NCI-H526 (cell line): ENCODE results near the gene METTL26.

Experiments
- DNase-seq, 2 experiments: peaks; one replicate each; lab custom pipeline; 2025; lab: John Stamatoyannopoulos, UW

METTL26 gene

DNA sequence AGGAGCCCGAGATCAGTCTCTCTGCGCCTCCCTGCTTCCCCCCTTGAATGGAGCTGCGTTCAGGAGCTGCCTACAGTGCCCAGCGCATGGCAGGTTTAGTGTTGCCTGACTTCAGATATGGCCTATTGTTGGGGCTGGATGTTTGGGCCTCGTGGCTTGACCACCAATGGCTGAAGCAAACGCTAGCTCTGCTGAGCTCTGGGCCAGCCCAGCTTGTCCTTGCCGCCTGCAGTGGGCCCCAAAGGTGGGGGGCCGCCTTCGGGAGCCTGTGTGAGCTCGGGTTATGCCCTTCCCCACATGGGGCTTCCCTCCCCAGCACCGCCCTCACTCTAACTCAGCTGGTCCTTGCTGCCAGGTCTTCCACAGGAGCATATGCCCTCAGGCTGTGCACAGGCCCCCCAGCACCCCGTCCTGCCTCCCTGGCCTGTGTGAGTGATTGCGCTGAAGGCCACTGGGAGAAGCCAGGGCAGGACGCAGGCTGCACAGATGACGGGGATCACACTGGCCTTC is 2.0 kb upstream of the METTL26 start:
- DNase-seq = no peak

GRCh38 chr16:637081-638018 is 1.2 kb upstream of the METTL26 start:
- DNase-seq = peak in 1 of 2 experiments; percentile 59

DNA sequence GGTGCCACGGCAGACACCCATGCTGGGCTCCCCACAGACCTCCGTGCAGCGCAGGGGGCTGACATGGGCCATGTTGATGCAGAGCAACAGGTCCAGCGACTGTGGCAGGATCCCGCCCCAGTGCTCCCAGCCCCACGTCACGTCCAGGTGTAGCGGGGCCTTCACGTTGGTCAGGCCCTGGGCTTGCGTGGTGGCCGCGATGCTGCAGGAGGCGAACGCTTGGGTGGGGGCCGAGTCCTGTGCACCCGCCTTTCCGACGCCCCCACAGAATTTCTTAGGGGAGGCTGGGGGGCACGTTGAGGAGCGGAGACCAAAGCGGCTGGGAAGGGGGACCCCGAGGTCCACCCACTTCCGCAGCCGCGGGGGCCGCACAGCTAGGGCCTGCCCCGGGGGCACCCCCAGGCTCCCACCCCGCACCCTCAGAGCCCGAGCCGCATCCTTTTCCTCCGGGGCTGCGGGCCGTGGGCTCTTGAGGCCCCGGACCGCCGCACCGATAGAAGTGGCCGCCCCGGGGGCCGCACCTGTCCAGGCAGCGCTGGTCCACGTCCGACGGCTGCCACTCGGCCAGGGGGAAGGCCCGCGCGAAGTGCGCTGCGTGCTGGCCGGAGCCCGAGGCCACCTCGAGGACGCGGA is 416 bp downstream of the METTL26 start:
- DNase-seq = no peak

GRCh38 chr16:634996-635395 is 1.1 kb downstream of the METTL26 start:
- DNase-seq = no peak

DNA sequence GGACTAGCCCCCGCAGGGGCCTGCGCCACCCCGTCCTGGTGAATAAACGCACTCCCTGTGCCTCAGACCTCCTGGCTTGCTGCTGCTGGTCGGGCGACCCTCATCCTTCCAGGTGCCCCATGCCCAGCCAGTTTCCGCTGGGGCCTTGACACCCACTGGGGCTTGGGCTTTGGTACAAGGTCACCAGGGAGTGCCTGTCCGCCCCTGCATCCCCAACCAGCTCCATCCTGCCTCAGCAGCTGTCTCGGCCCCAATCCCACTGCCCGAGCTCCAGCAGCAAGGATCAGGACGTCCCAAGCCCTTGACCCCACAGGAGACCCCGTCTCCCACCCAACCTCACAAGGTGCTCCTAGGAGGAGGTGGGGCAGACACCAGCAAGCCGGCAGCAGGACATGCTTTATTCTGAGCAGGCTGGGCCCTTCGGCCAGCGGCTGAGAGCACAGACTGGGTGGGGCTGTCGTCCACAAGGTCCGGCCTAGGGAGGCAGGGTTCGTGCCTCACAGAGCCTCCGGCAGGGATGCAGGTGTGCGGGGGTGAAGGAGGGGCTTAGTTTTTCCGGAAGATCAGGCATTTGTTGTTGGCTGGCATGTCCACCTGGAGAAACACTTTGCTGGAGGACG is 1.9 kb downstream of the METTL26 start:
- DNase-seq = no peak

DNA sequence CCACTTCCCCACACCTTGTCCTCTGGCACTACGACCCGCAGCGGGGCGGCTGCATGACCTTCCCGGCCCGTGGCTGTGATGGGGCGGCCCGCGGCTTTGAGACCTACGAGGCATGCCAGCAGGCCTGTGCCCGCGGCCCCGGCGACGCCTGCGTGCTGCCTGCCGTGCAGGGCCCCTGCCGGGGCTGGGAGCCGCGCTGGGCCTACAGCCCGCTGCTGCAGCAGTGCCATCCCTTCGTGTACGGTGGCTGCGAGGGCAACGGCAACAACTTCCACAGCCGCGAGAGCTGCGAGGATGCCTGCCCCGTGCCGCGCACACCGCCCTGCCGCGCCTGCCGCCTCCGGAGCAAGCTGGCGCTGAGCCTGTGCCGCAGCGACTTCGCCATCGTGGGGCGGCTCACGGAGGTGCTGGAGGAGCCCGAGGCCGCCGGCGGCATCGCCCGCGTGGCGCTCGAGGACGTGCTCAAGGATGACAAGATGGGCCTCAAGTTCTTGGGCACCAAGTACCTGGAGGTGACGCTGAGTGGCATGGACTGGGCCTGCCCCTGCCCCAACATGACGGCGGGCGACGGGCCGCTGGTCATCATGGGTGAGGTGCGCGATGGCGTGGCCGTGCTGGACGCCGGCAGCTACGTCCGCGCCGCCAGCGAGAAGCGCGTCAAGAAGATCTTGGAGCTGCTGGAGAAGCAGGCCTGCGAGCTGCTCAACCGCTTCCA is 2.6 kb downstream of the METTL26 start:
- DNase-seq = no peak

DNA sequence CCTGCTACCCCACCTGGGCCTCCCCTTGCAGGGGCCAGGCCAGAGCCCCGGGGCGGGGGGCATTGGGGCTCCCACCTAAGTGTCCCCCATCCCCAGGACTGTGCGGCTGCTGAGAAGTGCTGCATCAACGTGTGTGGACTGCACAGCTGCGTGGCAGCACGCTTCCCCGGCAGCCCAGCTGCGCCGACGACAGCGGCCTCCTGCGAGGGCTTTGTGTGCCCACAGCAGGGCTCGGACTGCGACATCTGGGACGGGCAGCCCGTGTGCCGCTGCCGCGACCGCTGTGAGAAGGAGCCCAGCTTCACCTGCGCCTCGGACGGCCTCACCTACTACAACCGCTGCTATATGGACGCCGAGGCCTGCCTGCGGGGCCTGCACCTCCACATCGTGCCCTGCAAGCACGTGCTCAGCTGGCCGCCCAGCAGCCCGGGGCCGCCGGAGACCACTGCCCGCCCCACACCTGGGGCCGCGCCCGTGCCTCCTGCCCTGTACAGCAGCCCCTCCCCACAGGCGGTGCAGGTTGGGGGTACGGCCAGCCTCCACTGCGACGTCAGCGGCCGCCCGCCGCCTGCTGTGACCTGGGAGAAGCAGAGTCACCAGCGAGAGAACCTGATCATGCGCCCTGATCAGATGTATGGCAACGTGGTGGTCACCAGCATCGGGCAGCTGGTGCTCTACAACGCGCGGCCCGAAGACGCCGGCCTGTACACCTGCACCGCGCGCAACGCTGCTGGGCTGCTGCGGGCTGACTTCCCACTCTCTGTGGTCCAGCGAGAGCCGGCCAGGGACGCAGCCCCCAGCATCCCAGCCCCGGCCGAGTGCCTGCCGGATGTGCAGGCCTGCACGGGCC is 3.4 kb downstream of the METTL26 start:
- no peak for DNase-seq

GRCh38 chr16:631808-632358 is 4.2 kb downstream of the METTL26 start:
- DNase-seq = no peak

DNA sequence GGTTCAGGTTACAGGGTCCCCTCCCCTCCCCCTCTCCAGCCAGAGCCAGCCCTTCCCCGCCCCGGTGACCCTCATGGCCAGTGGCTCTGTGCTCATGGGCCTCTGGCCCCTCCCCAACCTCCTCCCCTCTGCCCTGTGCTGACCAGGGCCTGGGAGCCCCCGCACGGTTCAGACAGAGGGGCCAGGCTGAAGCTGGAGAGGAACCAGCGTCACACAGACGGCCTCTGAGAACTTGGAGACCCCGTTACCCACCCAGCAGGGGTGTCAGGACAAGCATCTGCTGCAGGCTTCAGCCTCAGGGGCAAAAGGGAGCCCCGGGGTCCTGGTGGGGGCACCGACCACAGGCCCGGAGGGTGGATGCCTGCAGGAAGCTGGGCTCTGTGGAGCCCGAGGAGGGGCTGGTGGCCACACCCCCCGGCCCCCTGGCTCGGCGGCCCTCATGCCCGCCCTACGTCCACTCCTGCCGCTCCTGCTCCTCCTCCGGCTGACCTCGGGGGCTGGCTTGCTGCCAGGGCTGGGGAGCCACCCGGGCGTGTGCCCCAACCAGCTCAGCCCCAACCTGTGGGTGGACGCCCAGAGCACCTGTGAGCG is 5.2 kb downstream of the METTL26 start, which contains the start of gene WFIKKN1:
Gene WFIKKN1, plus strand, starts transcription at position 171 of the 591 bp plus-strand sequence. Its CDS starts 269 bp downstream, at position 440.
- peak in 1 of 2 experiments; percentile 22 for DNase-seq

- DNase-seq = no peak
Measured at GRCh38 chr16:630249-630814, 5.8 kb downstream of the METTL26 start.

- no peak for DNase-seq
Measured at GRCh38 chr16:629833-630248, 6.3 kb downstream of the METTL26 start.

GRCh38 chr16:629185-629832 is 6.8 kb downstream of the METTL26 start:
- no peak for DNase-seq

- no peak for DNase-seq
Measured at GRCh38 chr16:628321-629061, 7.6 kb downstream of the METTL26 start.

DNA sequence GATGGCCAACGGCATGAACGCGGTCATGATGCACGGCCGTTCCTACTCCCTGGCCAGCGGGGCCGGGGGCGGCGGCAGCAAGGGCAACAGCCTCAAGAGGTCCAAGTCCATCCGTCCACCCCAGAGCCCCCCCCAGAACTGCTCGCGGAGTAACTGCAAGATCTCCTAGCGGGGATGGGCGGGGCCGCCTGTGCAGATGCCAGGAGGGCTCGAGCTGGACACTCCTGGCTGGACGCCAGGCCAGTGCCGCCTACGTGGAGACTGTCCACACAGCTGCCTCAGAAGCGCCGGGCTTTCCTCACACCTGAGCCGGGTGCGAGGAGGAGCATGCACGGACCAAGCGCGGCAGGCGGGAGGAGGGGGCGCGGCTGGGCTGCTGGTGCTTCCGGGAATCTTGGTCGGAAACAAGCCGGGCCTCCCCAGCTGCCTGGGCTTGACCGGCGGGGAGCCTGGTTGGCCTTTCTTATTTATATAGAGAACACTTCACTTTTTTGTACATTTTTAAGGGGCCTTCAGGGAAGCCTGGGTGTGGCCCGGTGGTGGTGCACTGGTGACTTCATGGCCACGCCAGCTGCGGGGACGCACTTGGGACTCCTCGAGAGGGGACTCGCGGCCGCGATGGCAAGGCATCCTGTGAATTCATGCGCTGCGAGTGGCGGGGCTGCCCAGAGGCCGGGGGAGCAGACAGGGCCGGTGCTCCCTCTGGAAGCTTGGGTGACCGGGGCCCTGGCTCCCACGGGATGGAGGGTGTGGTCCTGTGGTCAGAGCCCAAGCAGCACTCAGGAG is 8.5 kb downstream of the METTL26 start:
- no peak for DNase-seq

- DNase-seq = no peak
Measured at GRCh38 chr16:626787-627453, 9.2 kb downstream of the METTL26 start.

- DNase-seq = no peak
Measured at GRCh38 chr16:625977-626765, 9.9 kb downstream of the METTL26 start.
